CD4-positive, alpha-beta T cell treated with Interleukin-21 for 1 hour (primary cell): ENCODE results near the gene BIRC2.

Experiments used
- DNase-seq: peaks from one replicate; pipeline ENCODE4 v3.0.0-alpha.2; 2020

BIRC2 gene

GRCh38 chr11:102346748-102347461 lies at the start of gene BIRC2:
Gene BIRC2, plus strand, starts transcription at chr11:102347214. Its CDS starts 2,641 bp downstream, at chr11:102349855.
- peak; percentile 94 for DNase-seq

GRCh38 chr11:102300837-102301236 lies 46.2 kb upstream of the BIRC2 start:
- DNase-seq, result peak; percentile 64

- DNase-seq, result no peak
Observed at GRCh38 chr11:102302241-102302640, 44.8 kb upstream of the BIRC2 start.

GRCh38 chr11:102304686-102305085 lies 42.3 kb upstream of the BIRC2 start:
- DNase-seq, result no peak

DNA sequence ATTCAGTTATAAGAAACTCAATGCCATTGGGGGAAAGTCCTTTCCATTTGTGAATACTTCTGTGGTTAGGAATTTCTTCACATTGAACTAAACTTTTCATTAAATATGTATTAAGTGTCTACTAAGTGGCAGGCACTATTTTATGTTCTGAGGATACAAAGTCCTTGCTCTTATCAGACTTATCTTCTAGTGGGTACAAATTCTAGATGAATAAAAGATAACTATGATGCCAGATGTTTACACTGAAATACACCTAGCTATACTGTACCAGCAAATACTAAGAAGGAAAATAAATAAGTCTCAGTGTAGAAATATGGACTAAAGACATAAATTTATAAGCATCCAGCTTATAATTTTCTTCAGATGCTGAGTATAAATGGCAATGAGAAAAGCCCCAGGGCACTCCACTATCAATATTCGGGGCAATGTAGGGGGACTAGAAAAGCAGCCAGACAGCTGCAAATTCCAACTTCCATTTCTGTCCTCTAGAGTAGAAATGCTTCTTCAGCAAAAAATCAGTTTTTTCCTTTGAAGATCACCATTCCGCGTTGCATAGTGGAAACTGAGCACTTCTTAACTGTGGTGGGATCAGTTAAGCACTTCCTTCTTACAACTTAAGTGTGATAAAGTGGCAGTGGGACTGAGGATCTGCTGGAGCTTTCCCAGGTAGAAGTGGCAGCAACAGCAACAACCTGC lies 41.5 kb upstream of the BIRC2 start:
- no peak for DNase-seq

- peak; percentile 47 for DNase-seq
Observed at GRCh38 chr11:102306048-102306597, 40.9 kb upstream of the BIRC2 start.

DNA sequence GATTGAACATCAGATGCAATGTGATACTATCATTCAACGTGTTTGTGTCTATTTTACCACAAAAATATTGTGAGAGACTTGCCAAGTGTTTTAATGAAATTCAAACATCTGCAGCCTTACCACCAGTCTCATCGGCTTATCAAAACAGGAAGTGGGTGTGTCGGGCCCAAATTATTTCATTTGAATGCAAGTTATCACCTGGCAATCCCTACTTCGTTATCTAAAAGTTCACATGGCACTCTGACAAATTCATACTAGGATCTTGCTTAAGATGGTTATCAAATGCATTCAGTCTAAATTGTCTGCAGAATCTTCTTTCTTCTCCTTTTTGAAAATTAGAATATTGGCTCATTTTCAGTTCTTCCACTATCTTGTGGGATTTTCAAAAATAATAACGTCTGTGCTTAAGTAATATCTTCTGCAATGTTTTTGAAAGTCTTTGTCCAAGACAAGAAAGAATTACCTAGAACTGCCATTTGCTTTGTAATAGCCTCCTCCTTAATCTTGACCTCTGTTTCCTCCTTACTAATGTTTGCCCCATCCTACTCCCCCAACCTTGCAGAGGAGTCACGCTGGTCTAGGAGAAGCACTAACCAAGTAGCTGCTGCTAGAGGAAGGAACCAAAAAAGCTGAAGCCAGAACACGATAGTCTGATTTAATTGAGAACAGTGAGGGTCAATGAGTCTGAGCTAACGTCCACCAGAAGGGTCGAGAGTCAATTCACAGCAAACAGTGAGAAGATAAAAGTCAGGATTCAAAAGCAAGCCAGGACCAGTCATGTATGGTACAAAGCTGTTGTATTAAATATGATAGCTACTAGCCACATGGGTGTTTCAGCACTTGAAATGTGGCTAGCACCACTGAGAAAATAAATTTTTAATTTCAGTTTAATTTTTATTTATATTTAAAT lies 39.9 kb upstream of the BIRC2 start:
- peak; percentile 77 for DNase-seq

GRCh38 chr11:102307727-102308038 lies 39.3 kb upstream of the BIRC2 start:
- no peak for DNase-seq

DNA sequence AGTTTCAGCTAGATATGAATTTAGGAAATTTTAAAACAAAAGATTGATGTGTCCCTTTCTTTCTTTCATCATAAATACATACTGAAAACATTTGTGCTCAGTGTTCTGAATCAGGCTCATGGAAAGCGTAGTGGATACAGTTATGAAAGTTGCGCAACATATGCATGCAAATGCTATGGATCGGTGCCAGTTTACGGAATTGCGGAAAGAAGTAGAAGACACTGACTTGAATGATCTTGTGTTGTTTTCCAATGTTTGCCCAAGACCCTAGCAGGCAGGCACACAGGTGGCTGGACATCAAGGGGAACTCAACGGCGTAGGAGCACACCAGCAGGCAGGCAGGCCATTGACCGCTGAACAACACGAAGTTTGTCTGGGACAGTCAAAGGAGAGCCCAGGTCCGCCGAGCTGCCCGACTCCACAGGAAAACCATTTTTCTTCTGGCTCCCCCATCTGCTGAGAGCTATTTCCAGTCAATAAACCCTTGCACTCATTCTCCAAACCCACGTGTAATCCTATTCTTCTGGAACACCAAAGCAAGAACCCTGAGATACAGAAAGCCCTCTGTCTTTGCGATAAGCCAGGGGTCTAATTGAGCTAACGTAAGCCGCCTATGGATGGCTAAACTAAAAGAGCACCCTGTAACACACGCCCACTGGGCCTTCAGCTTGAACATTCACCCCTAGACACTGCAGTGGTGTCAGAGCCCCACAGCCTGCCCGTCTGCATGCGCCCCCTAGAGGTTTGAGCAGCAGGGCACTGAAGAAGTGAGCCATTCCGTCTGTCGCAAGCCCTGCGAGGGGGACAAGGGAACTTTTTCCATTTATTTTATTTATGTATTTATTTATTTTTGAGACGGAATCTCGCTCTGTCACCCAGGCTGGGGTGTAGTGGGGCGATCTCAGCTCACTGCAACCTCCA lies 37.1 kb upstream of the BIRC2 start:
- no peak for DNase-seq

DNA sequence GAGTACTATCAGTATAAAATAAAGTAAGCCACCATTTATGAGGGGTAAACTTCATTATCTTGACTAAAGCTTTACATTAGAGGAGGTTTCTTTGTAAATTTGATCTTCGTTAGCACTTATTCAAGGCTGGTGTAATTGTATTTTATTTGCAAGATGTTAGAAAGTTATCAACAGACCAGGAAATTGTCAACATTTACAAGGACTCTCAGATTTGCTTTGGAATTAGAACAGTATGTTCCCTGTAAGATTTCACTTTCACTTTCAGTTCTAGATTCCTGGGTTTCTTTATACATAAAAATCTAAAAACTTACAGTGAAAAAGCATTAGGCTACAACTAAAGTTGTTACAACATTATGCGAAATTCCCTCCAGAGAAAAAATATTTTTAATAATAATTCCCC lies 34.3 kb upstream of the BIRC2 start:
- DNase-seq, result no peak

GRCh38 chr11:102313238-102313940 lies 33.6 kb upstream of the BIRC2 start:
- DNase-seq, result peak; percentile 59

- no peak for DNase-seq
Observed at GRCh38 chr11:102314784-102315183, 32.2 kb upstream of the BIRC2 start.

- peak; percentile 66 for DNase-seq
Observed at GRCh38 chr11:102316346-102316904, 30.6 kb upstream of the BIRC2 start.

DNA sequence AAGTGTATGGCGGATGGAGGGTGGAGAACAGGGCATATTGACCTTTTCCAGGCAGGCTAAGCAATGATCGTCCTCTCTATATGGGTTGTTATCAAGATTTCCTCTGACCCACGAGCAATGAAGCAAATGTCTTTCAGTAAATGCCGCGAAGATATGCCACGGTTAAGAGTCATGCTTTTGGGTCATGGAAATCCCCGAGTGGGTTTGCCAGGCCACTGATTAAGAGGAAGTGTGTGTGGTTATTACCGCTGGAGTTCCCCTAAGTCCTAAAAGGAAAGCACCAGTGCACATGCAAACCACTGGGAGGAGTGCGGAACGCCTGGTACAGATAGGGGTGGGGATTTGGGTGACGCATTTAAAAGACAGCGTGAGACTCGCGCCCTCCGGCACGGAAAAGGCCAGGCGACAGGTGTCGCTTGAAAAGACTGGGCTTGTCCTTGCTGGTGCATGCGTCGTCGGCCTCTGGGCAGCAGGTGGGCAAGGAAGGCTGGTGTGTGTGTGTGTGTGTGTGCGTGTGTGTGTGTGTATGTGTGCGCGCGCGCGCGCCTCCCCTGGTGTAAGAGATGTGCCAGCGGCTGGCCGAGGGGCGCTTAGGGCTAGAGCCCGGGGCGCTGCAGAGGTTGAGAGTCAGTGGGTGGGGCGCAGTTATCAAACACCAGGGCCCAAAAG lies 29.8 kb upstream of the BIRC2 start, which contains the start of gene BIRC3:
TSS of gene BIRC3 (plus strand) at position 386 of the 669 bp plus-strand sequence. CDS start 7,026 bp downstream, outside the sequence.
- DNase-seq, result peak; percentile 98

DNA sequence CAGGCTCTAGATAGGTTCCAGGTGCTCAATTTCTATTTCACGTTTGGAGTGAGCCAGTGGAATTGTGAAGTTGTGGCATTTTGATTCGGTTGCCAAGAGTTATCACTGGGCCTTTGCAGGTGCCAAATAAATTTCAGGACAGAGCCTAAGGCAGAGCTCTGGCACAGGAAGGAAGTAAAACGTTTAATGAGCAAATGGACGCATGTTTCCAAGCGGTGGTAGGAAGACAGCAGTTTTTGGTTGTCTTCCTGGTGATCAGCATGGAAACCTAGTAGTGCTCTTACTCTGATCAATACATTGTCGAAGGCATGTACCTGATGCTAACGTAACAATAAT lies 29.3 kb upstream of the BIRC2 start:
- no peak for DNase-seq

DNA sequence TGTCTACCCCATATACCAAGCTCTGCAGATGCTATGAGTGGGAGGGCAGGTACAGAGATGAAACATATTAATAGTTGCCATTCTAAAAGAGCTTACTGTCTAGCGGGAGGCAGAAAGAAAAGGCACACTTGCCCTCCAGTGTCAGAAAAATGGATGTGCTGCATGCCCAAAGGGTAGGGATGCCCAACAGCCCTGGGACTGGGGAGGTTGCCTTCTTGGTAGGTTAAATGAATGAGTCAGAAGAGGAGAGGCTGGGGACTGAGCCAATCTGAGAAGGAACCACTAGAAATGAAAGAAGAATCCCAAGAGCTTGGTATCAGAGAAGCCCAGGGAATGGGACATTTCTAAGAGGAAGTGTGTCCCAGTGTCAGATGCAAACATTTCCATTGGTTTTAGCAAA lies 28.5 kb upstream of the BIRC2 start:
- peak; percentile 73 for DNase-seq

DNA sequence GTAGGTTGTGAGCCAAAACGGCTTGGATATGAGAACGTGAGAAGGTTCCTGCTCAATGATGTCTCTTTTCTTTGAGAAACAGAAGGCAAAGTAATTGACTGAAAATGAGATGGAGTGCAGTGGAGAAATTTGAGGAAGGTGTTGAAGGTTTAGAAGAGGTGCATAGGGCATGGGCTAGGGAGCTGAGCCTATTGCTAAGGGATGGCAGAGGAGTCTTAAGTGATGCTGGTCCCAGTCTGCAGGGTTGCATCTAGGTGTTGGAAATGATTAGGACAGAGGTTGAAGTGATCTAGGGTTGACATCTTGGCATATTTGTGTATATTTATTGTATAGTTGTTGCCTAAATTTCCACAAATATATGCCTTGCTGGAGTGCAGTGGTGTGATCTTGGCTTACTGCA lies 27.5 kb upstream of the BIRC2 start:
- no peak for DNase-seq

DNA sequence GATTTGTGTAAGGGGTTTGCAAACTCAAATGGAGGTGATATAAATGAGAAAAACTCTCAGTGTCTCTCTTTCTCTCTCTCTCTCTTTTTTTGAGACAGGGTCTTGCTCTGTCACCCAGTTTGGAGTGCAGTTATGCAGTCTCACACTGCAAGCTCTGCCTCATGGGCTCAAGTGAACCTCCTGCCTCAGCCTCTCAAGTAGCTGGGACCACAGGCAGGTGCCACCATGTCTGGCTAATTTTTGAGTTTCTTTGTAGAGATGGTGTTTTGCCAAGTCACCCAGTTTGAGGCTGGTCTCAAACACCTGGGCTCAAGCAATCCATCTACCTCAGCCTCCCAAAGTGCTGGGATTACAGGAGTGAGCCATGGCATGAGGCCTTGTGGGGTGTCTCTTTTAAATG lies 26.8 kb upstream of the BIRC2 start:
- peak; percentile 45 for DNase-seq

- DNase-seq, result peak; percentile 43
Observed at GRCh38 chr11:102320679-102321078, 26.3 kb upstream of the BIRC2 start.

- DNase-seq, result peak; percentile 73
Observed at GRCh38 chr11:102322560-102322959, 24.5 kb upstream of the BIRC2 start.
